Measurements from ENCODE around the gene CYP17A1. TPM values are rescaled to one million over a fixed set of nuclear protein-coding genes. Genes with fewer than 3 reads are reported as not detected.

Gene CYP17A1
- polyA plus RNA-seq, 1 donor from 2014 or later: not detected

Small RNA genes within 50 kb of the gene (small RNA-seq; reads per million reads assigned to genes)
- gene AS3MT: 0 reads per million in 3 experiments
- gene RF00026: 0 reads per million in 3 experiments
- 0 reads per million in 3 experiments for gene RNU6-1231P

Other genes starting within 250 kb of the CYP17A1 start
- gene TRIM8, start 192.9 kb downstream of the CYP17A1 start, polyA plus RNA-seq: 47.5 and 59.2 TPM in 2 replicates
- gene ARL3, start 123.0 kb downstream of the CYP17A1 start, polyA plus RNA-seq: 51.9 and 56.0 TPM in 2 replicates
- gene SFXN2, start 122.8 kb downstream of the CYP17A1 start, polyA plus RNA-seq: 14.9 and 16.0 TPM in 2 replicates
- 20.8 and 22.2 TPM in 2 replicates for gene WBP1L, start 93.5 kb downstream of the CYP17A1 start, polyA plus RNA-seq
- 51.6 and 65.2 TPM in 2 replicates for gene BORCS7, start 16.8 kb upstream of the CYP17A1 start, polyA plus RNA-seq
- gene AS3MT, start 32.1 kb upstream of the CYP17A1 start, polyA plus RNA-seq: 16.9 and 17.6 TPM in 2 replicates
- gene CNNM2, start 80.9 kb upstream of the CYP17A1 start, polyA plus RNA-seq: 5.0 and 5.1 TPM in 2 replicates

Data from neural cell (in vitro differentiated cells).